ENCODE measurements around the gene HHIPL1.

Gene HHIPL1

GRCh38 chr14:99626041-99626648 is 18.8 kb upstream of the HHIPL1 start:
- TF ChIP-seq, protein P1, sequence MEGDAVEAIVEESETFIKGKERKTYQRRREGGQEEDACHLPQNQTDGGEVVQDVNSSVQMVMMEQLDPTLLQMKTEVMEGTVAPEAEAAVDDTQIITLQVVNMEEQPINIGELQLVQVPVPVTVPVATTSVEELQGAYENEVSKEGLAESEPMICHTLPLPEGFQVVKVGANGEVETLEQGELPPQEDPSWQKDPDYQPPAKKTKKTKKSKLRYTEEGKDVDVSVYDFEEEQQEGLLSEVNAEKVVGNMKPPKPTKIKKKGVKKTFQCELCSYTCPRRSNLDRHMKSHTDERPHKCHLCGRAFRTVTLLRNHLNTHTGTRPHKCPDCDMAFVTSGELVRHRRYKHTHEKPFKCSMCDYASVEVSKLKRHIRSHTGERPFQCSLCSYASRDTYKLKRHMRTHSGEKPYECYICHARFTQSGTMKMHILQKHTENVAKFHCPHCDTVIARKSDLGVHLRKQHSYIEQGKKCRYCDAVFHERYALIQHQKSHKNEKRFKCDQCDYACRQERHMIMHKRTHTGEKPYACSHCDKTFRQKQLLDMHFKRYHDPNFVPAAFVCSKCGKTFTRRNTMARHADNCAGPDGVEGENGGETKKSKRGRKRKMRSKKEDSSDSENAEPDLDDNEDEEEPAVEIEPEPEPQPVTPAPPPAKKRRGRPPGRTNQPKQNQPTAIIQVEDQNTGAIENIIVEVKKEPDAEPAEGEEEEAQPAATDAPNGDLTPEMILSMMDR (conservative IDR thresholded peaks at IDR 0.05; ENCODE audit: low read depth): no peak
- H3K27ac ChIP-seq: no peak overlapping the region
- CTCF ChIA-PET: interaction anchor here (1.2 kb wide), 1 partner anchor 108 kb away, joined by 5 read pairs; no protein-coding TSS in a partner anchor
- POLR2A ChIA-PET (ENCODE audit: low non-redundant PET): no interaction called here
- DNase-seq (ENCODE audit: low spot score): no peak

- no peak overlapping the region for H3K27ac ChIP-seq
- DNase-seq (ENCODE audit: low spot score): no peak
- ChIA-PET CTCF (interaction anchor here (1.2 kb wide), 1 partner anchor 109 kb away, joined by 5 read pairs; no protein-coding TSS in a partner anchor), POLR2A (ENCODE audit: low non-redundant PET) (no interaction called here)
- TF ChIP-seq, protein P1 (conservative IDR thresholded peaks at IDR 0.05; ENCODE audit: low read depth): no peak
Observed at GRCh38 chr14:99627100-99627499, 17.8 kb upstream of the HHIPL1 start.

DNA sequence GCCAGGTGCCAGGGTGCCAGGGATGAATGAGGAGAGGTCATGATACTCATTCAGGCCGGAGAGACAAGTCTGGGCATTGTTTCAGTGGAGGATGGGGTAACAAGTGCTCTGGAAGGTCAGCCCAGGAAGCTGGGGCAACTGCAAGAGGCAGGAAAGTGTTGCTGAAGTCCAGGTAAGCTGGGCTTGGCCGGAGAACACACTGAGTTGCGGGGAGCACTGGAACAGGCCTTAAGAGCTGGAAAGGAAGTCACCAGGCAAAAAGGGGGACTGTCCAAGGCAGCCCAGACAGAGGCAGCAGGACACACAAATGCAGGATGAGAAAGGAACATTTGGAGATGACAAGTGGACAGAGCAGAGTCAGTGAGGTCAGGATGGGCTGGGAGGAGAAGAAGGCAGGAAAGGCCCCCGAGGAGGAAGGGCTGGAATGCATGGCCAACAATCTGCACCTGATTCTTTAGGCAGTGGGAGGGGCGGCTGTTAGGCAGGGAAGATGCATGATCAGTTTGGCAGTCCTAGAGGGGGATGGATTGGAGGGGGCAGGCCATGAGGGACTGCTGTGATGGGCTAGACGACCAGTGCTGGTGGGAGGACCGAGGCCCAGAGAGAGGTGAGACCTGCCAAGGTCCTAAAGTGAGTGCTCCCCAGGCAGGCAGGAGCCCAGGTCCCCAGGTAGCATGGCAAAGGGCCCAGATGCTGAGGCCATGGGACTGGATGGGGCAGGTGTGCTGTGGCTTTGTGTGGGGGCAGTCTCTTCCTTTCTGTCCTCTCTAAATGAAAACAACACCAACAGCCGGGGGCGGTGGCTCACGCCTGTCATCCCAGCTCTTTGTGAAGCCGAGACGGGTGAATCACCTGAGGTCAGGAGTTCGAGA is 17.2 kb upstream of the HHIPL1 start:
- no peak for DNase-seq (ENCODE audit: low spot score)
- ChIA-PET CTCF (interaction anchor here (0.5 to 1.2 kb wide), 9 partner anchors 22 to 1649 kb away, joined by 3 to 6 read pairs (median 4); no protein-coding TSS in a partner anchor), POLR2A (ENCODE audit: low non-redundant PET) (no interaction called here)
- H3K27ac ChIP-seq: no peak overlapping the region; the same call in 1 of the 2 replicates
- TF ChIP-seq, protein P1 (conservative IDR thresholded peaks at IDR 0.05; ENCODE audit: low read depth): no peak

DNA sequence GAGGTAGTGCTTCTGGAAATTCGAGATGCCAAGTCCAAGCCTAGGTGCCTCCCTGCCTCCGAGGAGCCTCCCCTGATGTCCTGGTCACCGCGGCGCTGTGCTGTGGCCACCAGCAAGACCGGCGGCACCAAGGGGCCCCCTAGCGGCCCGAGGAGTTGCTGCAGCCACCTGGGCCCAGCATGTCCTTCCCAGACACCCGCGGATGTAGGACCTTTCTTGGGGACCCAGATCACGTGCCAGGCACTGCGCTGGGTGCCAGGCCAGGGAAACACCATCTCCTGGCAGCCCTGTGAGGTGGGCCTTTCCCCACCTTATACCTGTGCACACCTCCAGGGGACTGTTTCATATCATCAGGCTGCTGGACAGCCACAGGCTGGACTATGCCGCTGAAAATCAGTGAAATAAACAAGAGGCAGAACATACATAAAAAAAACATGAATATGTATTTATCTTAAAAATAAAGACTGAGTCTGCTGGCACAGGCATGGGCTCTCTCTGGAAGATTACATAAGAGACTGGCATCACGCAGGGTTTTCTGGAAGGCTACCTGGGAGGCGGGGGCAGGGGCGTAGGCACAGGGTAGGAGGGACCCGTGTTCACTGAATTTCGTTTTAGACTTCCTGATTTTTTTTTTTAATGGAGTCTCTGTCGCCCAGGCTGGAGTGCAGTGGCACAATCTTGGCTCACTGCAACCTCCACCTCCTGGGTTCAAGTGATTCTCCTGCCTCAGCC is 15.9 kb upstream of the HHIPL1 start:
- DNase-seq (ENCODE audit: low spot score): peak; percentile 72
- H3K27ac ChIP-seq: no peak overlapping the region
- ChIA-PET POLR2A (ENCODE audit: low non-redundant PET) (no interaction called here), CTCF (interaction anchor here (0.6 to 0.9 kb wide), 7 partner anchors 10 to 163 kb away, joined by 3 to 5 read pairs (median 4); no protein-coding TSS in a partner anchor)
- TF ChIP-seq, protein P1 (conservative IDR thresholded peaks at IDR 0.05; ENCODE audit: low read depth): peak; percentile 96

DNA sequence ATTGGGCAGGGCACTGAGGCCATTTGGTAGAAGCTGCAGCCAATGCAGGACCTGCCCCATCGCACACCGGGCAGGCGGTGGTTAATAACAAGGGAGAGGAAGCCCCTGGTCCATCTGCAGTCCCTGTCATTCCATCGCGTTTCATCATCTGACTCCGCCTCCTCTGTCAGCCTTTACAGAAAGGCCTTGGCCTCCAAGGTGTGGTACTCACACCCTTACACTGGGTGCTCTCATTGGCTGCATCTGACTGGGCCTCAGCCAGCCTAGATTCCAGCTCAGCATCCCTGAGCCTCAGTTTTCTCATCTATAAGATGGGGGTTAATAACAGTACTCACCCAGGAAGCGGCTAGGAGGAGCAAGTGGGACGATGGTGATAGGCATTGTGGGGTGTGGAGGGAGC is 14.7 kb upstream of the HHIPL1 start:
- no peak for DNase-seq (ENCODE audit: low spot score)
- ChIA-PET CTCF (interaction anchor here (0.9 to 1.1 kb wide), 2 partner anchors 8 to 67 kb away, joined by 3 to 4 read pairs; no protein-coding TSS in a partner anchor), POLR2A (ENCODE audit: low non-redundant PET) (no interaction called here)
- no peak overlapping the region for H3K27ac ChIP-seq
- TF ChIP-seq, protein P1 (conservative IDR thresholded peaks at IDR 0.05; ENCODE audit: low read depth): no peak
